ENCODE data around the gene ABHD6.

The ABHD6 gene

GRCh38 chr3:58307639-58308215 lies 70.1 kb downstream of the ABHD6 start:
- in situ Hi-C loops (cut with HindIII; ENCODE audit: low sequenced_read_pairs): loop anchor here (10.0 kb wide), 1 partner anchor 113 kb away; no protein-coding TSS in a partner anchor

GRCh38 chr3:58308728-58309127 lies 71.1 kb downstream of the ABHD6 start:
- in situ Hi-C loops (cut with HindIII; ENCODE audit: low sequenced_read_pairs): loop anchor here (10.0 kb wide), 1 partner anchor 114 kb away; no protein-coding TSS in a partner anchor

DNA sequence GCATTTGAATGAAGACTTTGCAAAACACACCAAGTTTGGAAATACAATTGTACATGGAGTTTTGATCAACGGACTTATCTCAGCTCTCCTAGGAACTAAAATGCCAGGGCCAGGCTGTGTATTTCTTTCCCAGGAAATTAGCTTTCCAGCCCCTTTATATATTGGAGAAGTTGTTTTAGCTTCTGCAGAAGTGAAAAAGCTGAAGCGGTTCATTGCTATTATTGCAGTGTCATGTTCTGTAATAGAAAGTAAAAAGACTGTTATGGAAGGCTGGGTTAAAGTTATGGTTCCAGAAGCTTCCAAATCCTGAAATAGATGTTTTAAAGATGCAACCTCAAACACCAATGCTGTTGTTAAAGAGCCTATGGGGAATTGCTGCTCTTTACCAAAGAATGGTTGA lies 80.2 kb downstream of the ABHD6 start:
- in situ Hi-C loops (cut with HindIII; ENCODE audit: low sequenced_read_pairs): no loop called here

GRCh38 chr3:58321791-58322190 lies 84.2 kb downstream of the ABHD6 start:
- in situ Hi-C loops (cut with HindIII; ENCODE audit: low sequenced_read_pairs): loop anchor here (5.0 kb wide), 1 partner anchor 91 kb away; no protein-coding TSS in a partner anchor

GRCh38 chr3:58322793-58323192 lies 85.2 kb downstream of the ABHD6 start:
- in situ Hi-C loops (cut with HindIII; ENCODE audit: low sequenced_read_pairs): loop anchor here (5.0 kb wide), 1 partner anchor 90 kb away; no protein-coding TSS in a partner anchor

- in situ Hi-C loops (cut with HindIII; ENCODE audit: low sequenced_read_pairs): loop anchor here (5.0 kb wide), 1 partner anchor 89 kb away; no protein-coding TSS in a partner anchor
These were observed 86.2 kb downstream of the ABHD6 start for GRCh38 chr3:58323529-58324390.

- in situ Hi-C loops (cut with HindIII; ENCODE audit: low sequenced_read_pairs): loop anchor here (5.0 kb wide), 1 partner anchor 88 kb away; no protein-coding TSS in a partner anchor
These were observed 87.1 kb downstream of the ABHD6 start for GRCh38 chr3:58324391-58325390.

GRCh38 chr3:58325525-58325992 lies 88.0 kb downstream of the ABHD6 start:
- in situ Hi-C loops (cut with HindIII; ENCODE audit: low sequenced_read_pairs): no loop called here

GRCh38 chr3:58326267-58326900 lies 88.8 kb downstream of the ABHD6 start:
- in situ Hi-C loops (cut with HindIII; ENCODE audit: low sequenced_read_pairs): no loop called here

DNA sequence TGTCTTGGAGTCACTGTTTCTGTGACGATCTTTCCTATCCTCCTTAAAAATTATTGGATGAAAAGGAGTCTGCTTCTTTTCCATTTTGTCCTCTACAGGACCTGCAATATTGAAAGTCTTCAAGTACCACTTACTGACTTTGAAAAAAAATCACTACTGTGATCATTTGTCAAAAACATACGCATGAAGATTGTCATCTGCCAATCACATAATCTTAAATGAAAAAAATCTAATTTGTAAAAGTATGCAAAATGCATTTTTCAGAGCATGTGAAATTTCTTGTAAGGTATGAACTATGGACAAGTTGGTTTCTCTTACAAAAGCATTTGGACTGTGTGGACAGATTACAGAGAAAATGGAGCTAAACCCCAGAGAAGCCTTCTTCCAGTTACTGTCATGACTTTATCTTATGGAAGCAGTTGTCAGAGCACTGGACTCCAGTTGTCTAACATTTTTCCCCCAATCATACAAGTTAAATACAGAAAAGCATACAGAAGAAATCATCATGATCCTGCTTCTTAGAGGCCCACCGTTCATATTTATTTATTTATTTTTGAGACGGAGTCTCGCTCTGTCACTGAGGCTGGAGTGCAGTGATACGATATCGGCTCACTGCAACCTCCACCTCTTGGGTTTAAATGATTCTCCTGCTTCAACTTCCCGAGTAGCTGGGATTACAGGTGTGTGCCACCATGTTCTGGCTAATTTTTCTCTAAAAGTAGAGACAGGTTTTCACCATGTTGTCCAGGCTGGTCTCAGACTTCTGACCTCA lies 91.7 kb downstream of the ABHD6 start:
- in situ Hi-C loops (cut with HindIII; ENCODE audit: low sequenced_read_pairs): no loop called here

DNA sequence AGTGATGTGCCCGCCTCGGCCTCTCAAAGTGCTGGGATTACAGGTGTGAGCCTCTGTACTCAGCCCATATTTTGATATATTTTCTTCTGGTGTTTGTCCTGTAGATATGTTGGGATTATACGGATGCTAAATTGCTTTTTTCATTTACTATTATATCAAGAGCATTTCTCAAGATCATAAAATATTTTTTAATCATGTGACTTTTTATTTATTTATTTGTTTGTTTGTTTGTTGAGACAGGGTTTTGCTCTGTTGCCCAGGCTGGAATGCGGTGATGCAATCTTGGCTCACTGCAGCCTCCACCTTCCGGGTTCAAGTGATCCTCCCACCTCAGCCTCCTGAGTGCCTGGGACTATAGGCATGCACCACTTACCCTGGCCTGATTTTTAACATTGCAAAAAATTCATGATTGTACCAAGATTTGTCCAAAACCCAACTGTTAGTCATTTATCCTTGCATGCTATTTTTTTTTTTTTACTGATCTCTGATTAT lies 92.4 kb downstream of the ABHD6 start:
- in situ Hi-C loops (cut with HindIII; ENCODE audit: low sequenced_read_pairs): no loop called here

GRCh38 chr3:58331593-58332152 lies 94.1 kb downstream of the ABHD6 start:
- in situ Hi-C loops (cut with HindIII; ENCODE audit: low sequenced_read_pairs): no loop called here

- in situ Hi-C loops (cut with HindIII; ENCODE audit: low sequenced_read_pairs): no loop called here
These were observed 95.1 kb downstream of the ABHD6 start, which contains the start of gene PXK for GRCh38 chr3:58332575-58333188. TSS of gene PXK (plus strand) at chr3:58332892. CDS start at chr3:58332989, 97 bp downstream.

DNA sequence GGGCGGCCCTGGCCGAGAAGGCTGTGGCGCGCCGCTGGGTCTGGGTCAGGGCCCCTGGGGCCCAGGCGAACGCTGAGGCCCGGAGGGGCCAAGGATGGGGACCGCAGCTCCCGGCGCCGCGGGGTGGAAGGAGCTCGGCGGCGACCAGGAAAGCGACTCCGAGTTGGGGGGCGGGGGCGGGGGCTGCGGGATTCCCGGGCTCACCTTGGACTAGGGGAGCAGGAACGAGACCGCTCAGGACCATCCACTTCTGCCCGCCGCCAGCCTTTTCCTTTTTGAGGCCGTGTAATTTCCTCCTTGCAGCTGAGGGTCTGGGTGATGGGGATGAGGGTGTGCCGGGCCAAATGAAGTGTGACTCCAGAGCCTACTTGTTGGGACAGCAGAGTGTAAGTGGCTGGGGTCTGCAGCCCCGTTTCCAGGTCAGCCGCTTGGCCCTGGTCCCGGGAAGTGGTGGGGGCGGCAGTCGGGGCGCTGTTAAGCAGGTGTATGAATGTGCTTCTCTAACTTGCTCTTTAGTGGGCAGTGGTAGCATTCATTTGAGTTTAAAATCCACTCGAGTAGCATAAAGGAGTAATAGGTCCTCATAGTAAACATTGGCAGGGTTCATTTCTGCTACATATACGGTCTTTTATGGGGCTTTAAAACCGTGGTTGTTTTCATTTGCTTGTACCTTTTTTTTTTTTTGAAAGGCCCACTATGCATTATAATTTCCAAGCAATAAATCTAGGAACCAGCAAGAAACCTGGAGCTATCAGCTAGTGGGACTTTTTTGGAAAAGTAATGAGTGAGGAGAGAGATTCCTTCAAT lies 95.8 kb downstream of the ABHD6 start:
- in situ Hi-C loops (cut with HindIII; ENCODE audit: low sequenced_read_pairs): no loop called here

DNA sequence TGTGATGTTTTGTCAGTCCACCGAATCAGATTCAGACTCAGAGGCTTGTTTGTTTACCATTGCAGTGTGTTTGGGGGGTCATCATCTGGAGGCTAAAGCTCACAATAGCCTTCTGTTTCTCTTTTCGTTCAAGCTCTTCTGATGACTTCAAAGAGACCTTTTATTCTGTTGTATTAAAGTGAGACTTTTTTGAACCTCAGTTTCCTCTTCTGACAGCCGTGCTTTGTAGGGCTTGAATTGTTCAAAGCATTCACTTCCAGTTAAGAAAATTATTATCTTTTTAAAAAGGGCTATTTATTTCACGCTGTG lies 96.4 kb downstream of the ABHD6 start:
- in situ Hi-C loops (cut with HindIII; ENCODE audit: low sequenced_read_pairs): no loop called here

GRCh38 chr3:58334506-58334884 lies 96.9 kb downstream of the ABHD6 start:
- in situ Hi-C loops (cut with HindIII; ENCODE audit: low sequenced_read_pairs): no loop called here

DNA sequence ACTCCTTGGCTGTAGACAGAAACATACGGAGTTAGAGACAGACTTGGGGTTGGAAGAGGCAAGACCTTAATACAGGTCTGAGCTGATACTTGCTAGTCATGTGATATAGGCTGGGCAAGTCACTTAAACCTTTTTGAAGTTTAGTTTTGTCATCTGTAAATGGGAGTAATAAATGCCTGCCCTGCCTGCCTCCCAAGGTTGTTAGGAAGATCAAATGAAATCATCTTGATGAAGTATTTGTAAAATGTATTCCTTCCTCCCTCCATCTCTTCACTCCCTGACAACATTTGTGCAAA lies 98.0 kb downstream of the ABHD6 start:
- in situ Hi-C loops (cut with HindIII; ENCODE audit: low sequenced_read_pairs): no loop called here

Measured in DLD1 (cell line).